Stimulated activated CD4-positive, alpha-beta T cell treated with anti-CD3 and anti-CD28 coated beads, Interleukin-1b, Interleukin-23, amount 100 ng/mL, for 24 hours (primary cell): ENCODE data around the gene ZC3H15.
"Not testable (repeated sequence)": the region's sequence is repeated elsewhere in the genome, so short reads cannot be mapped to it uniquely, and the experiment has no call there.

Experiments used
- DNase-seq, 4 experiments: peaks; one replicate each; pipeline ENCODE4 v3.0.0-alpha.2; 2020; ENCODE audit warnings: low read depth in 4 of 4, low spot score in 1 of 4

Gene ZC3H15

GRCh38 chr2:186493564-186494085 is 7.6 kb downstream of the ZC3H15 start:
- DNase-seq = no peak

- no peak for DNase-seq
Measured at GRCh38 chr2:186496401-186496800, 10.3 kb downstream of the ZC3H15 start.

GRCh38 chr2:186497928-186498327 is 11.9 kb downstream of the ZC3H15 start:
- no peak for DNase-seq

- DNase-seq = no peak
Measured at GRCh38 chr2:186498834-186499233, 12.8 kb downstream of the ZC3H15 start.

GRCh38 chr2:186503827-186504606 is 18.0 kb downstream of the ZC3H15 start:
- DNase-seq = no peak

GRCh38 chr2:186508263-186508662 is 22.2 kb downstream of the ZC3H15 start:
- DNase-seq = no peak

GRCh38 chr2:186515376-186515775 is 29.3 kb downstream of the ZC3H15 start:
- no peak for DNase-seq

- no peak for DNase-seq
Measured at GRCh38 chr2:186516396-186516795, 30.3 kb downstream of the ZC3H15 start.

GRCh38 chr2:186517090-186517489 is 31.0 kb downstream of the ZC3H15 start:
- no peak for DNase-seq

GRCh38 chr2:186518291-186518690 is 32.2 kb downstream of the ZC3H15 start:
- no peak for DNase-seq

- no peak for DNase-seq
Measured at GRCh38 chr2:186518945-186519344, 32.9 kb downstream of the ZC3H15 start.

- not testable (repeated sequence) for DNase-seq
Measured at GRCh38 chr2:186521570-186522153, 35.6 kb downstream of the ZC3H15 start.

- DNase-seq = no peak
Measured at GRCh38 chr2:186522450-186522849, 36.4 kb downstream of the ZC3H15 start.

- DNase-seq = no peak
Measured at GRCh38 chr2:186523791-186524190, 37.7 kb downstream of the ZC3H15 start.

GRCh38 chr2:186526281-186526680 is 40.2 kb downstream of the ZC3H15 start:
- DNase-seq = no peak

- no peak for DNase-seq
Measured at GRCh38 chr2:186530314-186530713, 44.3 kb downstream of the ZC3H15 start.

GRCh38 chr2:186531257-186531775 is 45.3 kb downstream of the ZC3H15 start:
- DNase-seq = no peak

- DNase-seq = no peak
Measured at GRCh38 chr2:186532891-186533290, 46.8 kb downstream of the ZC3H15 start.

GRCh38 chr2:186533717-186534116 is 47.7 kb downstream of the ZC3H15 start:
- DNase-seq = no peak

GRCh38 chr2:186534406-186534805 is 48.3 kb downstream of the ZC3H15 start:
- DNase-seq = no peak

GRCh38 chr2:186535861-186536260 is 49.8 kb downstream of the ZC3H15 start:
- no peak for DNase-seq

- no peak for DNase-seq
Measured at GRCh38 chr2:186537019-186537418, 51.0 kb downstream of the ZC3H15 start.
